Thymus (tissue), 11 donors: ENCODE measurements around the gene KY. TPM values are rescaled to one million over a fixed set of nuclear protein-coding genes. Genes with fewer than 3 reads are reported as not detected.

ENCODE experiments used
- DNase-seq, 9 donors: peaks; one replicate each; pipeline ENCODE4 v3.0.0-alpha.2; 2013; ENCODE audit warnings: low spot score in 9 of 9, low read depth in 6 of 9, missing footprints in 1 of 9
- H3K27ac ChIP-seq, 2 donors: one replicate each; pipeline ENCODE4 v1.5.1; 2013; ENCODE audit warnings: control low read depth in 1 of 2, low read depth in 1 of 2, low read length in 1 of 2, mild to moderate bottlenecking in 1 of 2, moderate library complexity in 1 of 2
- H3K27me3 ChIP-seq, 2 donors: one replicate each; pipeline ENCODE4 v1.5.1; 2013; ENCODE audit warnings: low read length in 1 of 2; ENCODE audit not compliant: control insufficient read depth in 2 of 2, insufficient read depth in 1 of 2
- H3K36me3 ChIP-seq, 2 donors: one replicate each; pipeline ENCODE4 v1.5.1; 2013; ENCODE audit warnings: low read length in 1 of 2, mild to moderate bottlenecking in 1 of 2, moderate library complexity in 1 of 2; ENCODE audit not compliant: control insufficient read depth in 2 of 2, insufficient read depth in 2 of 2
- H3K4me1 ChIP-seq, 2 donors: one replicate each; pipeline ENCODE4 v1.5.1; 2013; ENCODE audit warnings: low read length in 2 of 2; ENCODE audit not compliant: control insufficient read depth in 2 of 2, insufficient read depth in 2 of 2
- H3K4me3 ChIP-seq, 2 donors: one replicate each; pipeline ENCODE4 v1.5.1; 2013; ENCODE audit warnings: low read length in 2 of 2, control low read depth in 1 of 2, mild to moderate bottlenecking in 1 of 2
- H3K9me3 ChIP-seq, 2 donors: one replicate each; pipeline ENCODE4 v1.5.1; 2013; ENCODE audit warnings: low read length in 1 of 2, mild to moderate bottlenecking in 1 of 2; ENCODE audit not compliant: control insufficient read depth in 2 of 2, insufficient read depth in 1 of 2
- WGBS: extraction: QIAGEN DNeasy Blood & Tissue Kit; methylation state at CpG from one replicate; pipeline ENCODE4 v1.1.7; 2013; 5-methylcytosine and 5-hydroxymethylcytosine counted together
- polyA plus RNA-seq: library from polyadenylated mRNA; stranded (reverse); fragments of 200-250 nt; gene quantifications from one replicate; pipeline ENCODE4 v1.2.3, GENCODE V29; 2013
- total RNA-seq: library from RNA; stranded (reverse); fragments of 120-200 nt; gene quantifications from one replicate; pipeline ENCODE4 v1.2.4, GENCODE V29; 2013
- donor health status: healthy.

The KY gene
- total and polyA plus RNA-seq, 2 donors, result 0.14 to 1.0 TPM

DNA sequence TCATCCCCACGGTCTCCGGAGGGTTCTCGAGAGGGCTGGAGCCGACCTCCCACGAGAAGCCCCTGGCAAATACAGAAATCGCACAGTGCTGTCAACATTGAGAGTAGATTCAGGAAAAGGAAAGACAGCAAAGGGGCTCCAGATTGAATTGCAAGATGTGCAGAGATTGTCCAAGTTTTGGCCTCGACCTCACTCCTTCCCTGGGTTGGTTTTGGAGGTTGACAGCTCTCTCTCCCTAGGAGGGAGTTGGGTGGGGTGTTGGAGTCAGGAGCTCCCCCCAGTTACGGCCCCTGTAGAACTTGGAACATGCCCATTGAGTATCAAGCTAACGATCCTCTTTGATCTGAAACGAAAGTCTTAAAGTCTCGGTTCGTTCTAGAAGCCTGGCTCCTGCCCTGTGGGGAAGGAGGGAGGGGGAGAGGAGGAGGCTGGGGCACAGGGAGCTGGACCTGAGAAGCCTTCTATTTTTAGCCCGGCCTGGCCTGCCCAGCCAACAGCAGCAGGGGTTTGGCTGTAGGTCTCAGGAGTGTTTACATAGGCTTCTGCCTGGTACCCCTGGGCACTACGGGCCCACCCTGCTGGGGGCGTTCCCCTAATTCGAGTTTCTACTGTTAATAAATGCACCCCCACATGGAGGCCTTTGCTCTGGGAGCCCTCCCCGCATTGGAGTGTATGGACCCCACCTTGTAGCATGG is 672 bp upstream of the KY start:
- no peak for DNase-seq
- Histone ChIP-seq H3K4me1 (no peaks in the 10 kb centered on the region), H3K9me3 (no peaks in the 10 kb centered on the region), H3K27ac (no peak overlapping the region), H3K4me3 (peak overlapping the region; percentile 4 to 13), H3K27me3 (peaks cover 7 to 36% of the 10 kb centered on the region in 2 donors), H3K36me3 (no peaks in the 10 kb centered on the region)
- WGBS, result 26% methylated on average over 17 of the region's 17 CpGs

DNA sequence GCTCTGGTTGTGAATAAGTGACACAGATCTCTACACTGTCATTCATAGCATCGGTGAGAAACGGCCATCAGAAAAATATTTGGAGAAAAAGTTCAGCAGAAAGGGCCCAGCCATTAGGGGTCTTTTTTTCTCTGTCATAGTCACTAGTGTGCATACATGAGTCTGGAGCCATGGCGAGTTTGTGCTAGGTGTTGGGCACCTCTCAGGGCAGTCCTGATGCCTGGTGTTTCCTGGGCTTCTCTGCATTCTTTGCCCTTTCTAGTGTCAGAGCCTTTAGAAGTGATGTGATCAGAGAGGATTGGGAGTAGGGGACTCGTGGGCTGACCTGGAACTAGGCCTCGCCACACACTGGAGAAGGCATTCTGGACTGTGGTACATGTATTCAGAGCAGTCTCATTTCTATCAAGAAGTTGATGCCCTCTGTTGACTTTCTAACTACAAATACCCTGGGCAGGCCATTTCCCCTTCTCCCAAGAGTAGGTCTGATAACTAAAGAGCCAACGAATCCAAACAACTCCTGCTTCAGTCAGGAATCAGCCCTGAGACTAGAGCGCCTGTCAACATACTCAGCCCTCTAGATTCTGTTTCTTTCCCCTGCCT is 1.6 kb downstream of the KY start:
- peaks cover 7 to 36% of the 10 kb centered on the region in 2 donors for H3K27me3 ChIP-seq
- no peak overlapping the region for H3K4me3 ChIP-seq
- no peaks in the 10 kb centered on the region for H3K9me3 ChIP-seq
- 92% methylated on average over 7 of the region's 7 CpGs for WGBS
- no peaks in the 10 kb centered on the region for H3K4me1 ChIP-seq
- H3K27ac ChIP-seq, result no peak overlapping the region
- DNase-seq, result no peak
- no peaks in the 10 kb centered on the region for H3K36me3 ChIP-seq

- Histone ChIP-seq H3K4me1 (no peaks in the 10 kb centered on the region), H3K9me3 (no peaks in the 10 kb centered on the region), H3K4me3 (no peak overlapping the region), H3K36me3 (no peaks in the 10 kb centered on the region), H3K27ac (no peak overlapping the region), H3K27me3 (peaks cover 7 to 33% of the 10 kb centered on the region in 2 donors)
- 96% methylated on average over 15 of the region's 15 CpGs for WGBS
- DNase-seq, result no peak
Observed at GRCh38 chr3:134647902-134648760, 2.7 kb downstream of the KY start.

DNA sequence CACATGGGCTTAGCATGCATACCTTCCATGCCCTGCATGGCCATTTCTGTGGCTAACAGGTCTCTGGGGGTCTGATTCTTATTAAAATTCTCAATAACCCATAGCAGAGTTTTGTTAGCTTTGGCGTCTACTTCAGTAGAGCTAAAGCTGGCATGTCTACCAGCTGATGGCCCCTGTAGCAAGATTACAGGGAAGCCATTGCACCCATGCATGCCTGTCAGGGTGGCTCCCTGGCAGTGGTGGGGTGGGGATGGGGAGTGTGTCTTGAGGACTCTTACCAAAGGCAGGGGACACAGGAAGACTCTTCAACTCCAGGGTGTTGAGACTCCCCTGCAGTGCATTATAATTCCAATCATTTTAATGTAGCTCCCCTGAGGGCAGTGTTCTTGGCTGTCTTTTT is 4.7 kb downstream of the KY start:
- H3K4me3 ChIP-seq, result no peak overlapping the region
- H3K4me1 ChIP-seq, result no peaks in the 10 kb centered on the region
- DNase-seq, result no peak
- no peaks in the 10 kb centered on the region for H3K9me3 ChIP-seq
- no peak overlapping the region for H3K27ac ChIP-seq
- H3K27me3 ChIP-seq, result peaks cover 4 to 23% of the 10 kb centered on the region in 2 donors
- 98% methylated on average over 1 of the region's 1 CpG for WGBS
- no peaks in the 10 kb centered on the region for H3K36me3 ChIP-seq

- DNase-seq, result no peak
- Histone ChIP-seq H3K27ac (no peak overlapping the region), H3K27me3 (peaks cover 0 to 18% of the 10 kb centered on the region in 2 donors), H3K9me3 (no peaks in the 10 kb centered on the region), H3K4me3 (no peak overlapping the region), H3K36me3 (no peaks in the 10 kb centered on the region), H3K4me1 (no peaks in the 10 kb centered on the region)
- 96% methylated on average over 5 of the region's 5 CpGs for WGBS
Observed at GRCh38 chr3:134645515-134645914, 5.3 kb downstream of the KY start.

- no peaks in the 10 kb centered on the region for H3K9me3 ChIP-seq
- H3K4me1 ChIP-seq, result no peaks in the 10 kb centered on the region
- H3K4me3 ChIP-seq, result no peak overlapping the region
- no peak for DNase-seq
- 93% methylated on average over 11 of the region's 11 CpGs for WGBS
- no peaks in the 10 kb centered on the region for H3K36me3 ChIP-seq
- H3K27ac ChIP-seq, result no peak overlapping the region
- H3K27me3 ChIP-seq, result peaks cover 0 to 12% of the 10 kb centered on the region in 2 donors
Observed at GRCh38 chr3:134644731-134645514, 5.9 kb downstream of the KY start.

DNA sequence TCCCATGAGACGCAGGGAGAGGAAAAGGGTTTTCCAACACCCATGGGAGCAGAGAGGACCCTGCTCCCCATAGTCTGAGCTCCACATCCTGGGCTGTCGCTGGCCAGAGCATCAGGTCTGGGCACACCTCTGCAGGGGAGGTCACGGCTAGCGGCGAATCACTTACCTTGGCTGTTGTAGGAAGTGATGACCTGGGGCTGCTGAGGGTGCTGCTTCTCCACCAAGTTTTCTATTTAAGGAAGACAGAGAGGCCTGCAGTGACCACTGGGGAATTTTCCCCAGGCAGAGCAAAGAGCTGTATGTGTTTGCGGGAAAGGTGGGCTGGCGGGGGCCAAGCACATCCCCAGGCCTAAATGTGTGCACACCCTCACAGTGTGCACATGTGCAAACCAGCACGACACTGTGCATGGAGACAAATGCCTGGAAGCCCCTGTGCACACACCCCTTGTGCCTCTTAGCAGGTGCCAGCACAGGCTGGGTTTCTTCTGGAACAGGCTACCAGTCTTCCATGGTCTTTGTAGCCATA is 7.6 kb downstream of the KY start:
- WGBS, result 97% methylated on average over 8 of the region's 8 CpGs
- Histone ChIP-seq H3K36me3 (no peaks in the 10 kb centered on the region), H3K4me3 (no peak overlapping the region), H3K27ac (no peak overlapping the region), H3K4me1 (no peaks in the 10 kb centered on the region), H3K9me3 (no peaks in the 10 kb centered on the region), H3K27me3 (no peaks in the 10 kb centered on the region)
- DNase-seq, result no peak

GRCh38 chr3:134642445-134643149 is 8.2 kb downstream of the KY start:
- Histone ChIP-seq H3K9me3 (no peaks in the 10 kb centered on the region), H3K36me3 (no peaks in the 10 kb centered on the region), H3K4me1 (no peaks in the 10 kb centered on the region), H3K27me3 (no peaks in the 10 kb centered on the region), H3K4me3 (no peak overlapping the region), H3K27ac (no peak overlapping the region)
- DNase-seq, result no peak
- WGBS, result 98% methylated on average over 5 of the region's 5 CpGs
